ENCODE measurements around the gene RABL3.
A peak's percentile ranks its signal among the peaks of the same experiment; 100 is the strongest.
"Not testable (repeated sequence)": the region's sequence is repeated elsewhere in the genome, so short reads cannot be mapped to it uniquely, and the experiment has no call there.

Gene RABL3, protein sequence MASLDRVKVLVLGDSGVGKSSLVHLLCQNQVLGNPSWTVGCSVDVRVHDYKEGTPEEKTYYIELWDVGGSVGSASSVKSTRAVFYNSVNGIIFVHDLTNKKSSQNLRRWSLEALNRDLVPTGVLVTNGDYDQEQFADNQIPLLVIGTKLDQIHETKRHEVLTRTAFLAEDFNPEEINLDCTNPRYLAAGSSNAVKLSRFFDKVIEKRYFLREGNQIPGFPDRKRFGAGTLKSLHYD

DNA sequence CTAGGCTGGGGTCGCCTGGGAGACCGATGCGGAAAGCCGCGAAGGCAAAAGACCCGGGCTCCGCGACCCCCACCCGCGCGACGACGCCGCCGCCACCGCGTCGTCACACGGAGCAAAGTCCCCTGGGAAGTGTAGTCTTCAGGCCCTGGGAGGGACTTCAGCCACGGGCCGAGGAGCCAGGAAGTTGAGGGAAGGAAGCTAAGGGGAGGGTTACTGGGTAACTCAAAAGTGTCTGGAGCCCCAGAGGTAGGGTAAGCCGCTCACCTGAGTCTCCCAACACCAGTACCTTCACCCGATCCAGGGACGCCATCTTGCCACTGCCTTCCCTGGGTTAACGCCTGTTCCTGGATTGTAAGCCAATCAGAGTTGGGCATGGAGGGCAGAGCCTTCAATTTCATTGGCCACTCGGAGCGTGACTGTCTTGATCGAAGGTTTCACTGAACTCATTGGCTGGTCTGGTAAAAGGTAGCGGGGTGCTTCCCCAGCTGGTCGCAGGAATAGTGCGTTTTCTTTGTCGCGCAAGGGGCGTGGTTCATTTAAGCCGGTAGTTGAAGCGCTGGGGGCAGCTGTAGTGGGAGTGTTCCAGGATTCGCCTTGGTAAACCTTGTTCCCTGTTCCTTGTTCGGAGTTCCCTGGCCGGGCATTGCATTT lies at the start of gene RABL3, which contains the start of gene GTF2E1:
RABL3 (minus strand) TSS at position 319 of the 651 bp plus-strand sequence; CDS start at position 310, 9 bp downstream.
GTF2E1 (plus strand) TSS at position 547 of the 651 bp plus-strand sequence. CDS start 7,809 bp downstream, outside the sequence.
- DNase-seq (ENCODE audit: low read depth), result peak; percentile 99

GRCh38 chr3:120791913-120792312 lies 49.6 kb upstream of the RABL3 start:
- DNase-seq (ENCODE audit: low read depth), result no peak

DNA sequence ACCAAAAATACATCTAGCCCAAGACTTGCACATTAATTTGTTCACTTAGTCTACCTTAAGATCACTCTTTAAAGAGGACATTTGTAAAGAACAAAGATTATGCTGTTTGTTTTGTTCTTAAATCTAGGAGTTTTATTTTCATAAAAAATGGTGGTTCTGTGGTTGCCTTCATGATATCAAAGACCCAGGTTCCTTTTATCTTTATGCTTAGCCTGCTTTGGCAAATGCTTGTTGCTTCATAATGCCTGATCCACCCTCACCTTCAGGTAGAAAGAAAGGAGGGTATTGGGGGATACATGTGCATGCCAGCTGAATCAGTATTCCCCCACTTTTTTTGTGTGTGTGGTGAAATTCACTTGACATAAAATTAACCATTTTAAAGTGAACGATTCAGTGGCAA lies 48.7 kb upstream of the RABL3 start:
- DNase-seq (ENCODE audit: low read depth), result no peak

DNA sequence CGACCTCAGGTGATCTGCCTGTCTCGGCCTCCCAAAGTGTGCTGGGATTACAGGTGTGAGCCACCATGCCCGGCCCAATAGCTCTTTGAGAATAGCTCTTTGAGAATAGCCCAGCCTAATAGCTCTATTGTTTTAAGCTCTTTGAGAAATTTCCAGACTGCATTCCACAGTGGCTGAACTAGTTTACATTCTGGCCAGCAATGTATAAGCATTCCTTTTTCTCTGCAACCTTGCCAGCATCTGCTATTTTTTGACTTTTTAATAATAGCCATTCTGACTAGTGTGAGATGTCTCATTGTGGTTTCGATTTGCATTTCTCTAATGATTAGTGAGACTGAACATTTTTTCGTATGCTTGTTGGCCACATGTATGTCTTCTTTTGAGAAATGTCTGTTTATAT lies 43.5 kb upstream of the RABL3 start:
- DNase-seq (ENCODE audit: low read depth), result not testable (repeated sequence)

DNA sequence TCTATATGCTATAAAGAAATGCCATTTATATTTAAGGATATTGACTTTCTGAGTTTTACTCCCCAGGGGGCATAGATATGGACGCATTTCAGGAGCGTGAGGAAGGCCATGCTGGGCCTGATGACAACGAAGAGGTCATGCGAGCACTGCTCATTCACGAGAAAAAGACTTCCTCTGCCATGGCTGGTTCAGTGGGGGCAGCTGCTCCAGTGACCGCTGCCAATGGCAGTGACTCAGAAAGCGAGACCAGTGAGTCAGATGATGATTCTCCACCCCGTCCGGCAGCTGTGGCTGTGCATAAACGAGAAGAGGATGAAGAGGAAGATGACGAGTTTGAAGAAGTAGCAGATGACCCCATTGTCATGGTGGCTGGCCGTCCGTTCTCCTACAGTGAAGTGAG lies 38.7 kb upstream of the RABL3 start:
- DNase-seq (ENCODE audit: low read depth), result peak; percentile 44

- DNase-seq (ENCODE audit: low read depth), result no peak
These were observed 36.5 kb upstream of the RABL3 start for GRCh38 chr3:120778776-120779175.

GRCh38 chr3:120775411-120775810 lies 33.1 kb upstream of the RABL3 start:
- DNase-seq (ENCODE audit: low read depth), result no peak

GRCh38 chr3:120773932-120774331 lies 31.6 kb upstream of the RABL3 start:
- no peak for DNase-seq (ENCODE audit: low read depth)

- no peak for DNase-seq (ENCODE audit: low read depth)
These were observed 29.8 kb upstream of the RABL3 start for GRCh38 chr3:120772081-120772480.

DNA sequence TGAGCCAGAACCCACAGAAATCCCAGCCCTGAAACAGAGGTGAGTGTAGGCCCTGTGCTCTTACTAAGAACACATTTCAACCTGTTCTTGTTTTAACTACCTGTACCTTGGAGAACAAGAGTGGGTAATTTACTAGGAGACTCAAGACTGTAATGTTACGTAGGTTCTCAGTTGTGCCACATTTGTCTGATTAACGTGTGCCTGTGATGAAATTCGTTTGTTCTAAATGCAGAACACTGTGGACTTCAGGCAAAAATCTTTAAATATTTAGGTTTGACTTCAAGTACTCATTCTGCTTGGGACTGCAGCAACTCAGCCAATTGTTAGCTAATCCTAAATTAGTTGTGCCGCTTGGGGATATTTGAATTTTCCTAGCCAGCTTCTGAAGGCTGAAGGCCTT lies 28.6 kb upstream of the RABL3 start:
- DNase-seq (ENCODE audit: low read depth), result no peak

DNA sequence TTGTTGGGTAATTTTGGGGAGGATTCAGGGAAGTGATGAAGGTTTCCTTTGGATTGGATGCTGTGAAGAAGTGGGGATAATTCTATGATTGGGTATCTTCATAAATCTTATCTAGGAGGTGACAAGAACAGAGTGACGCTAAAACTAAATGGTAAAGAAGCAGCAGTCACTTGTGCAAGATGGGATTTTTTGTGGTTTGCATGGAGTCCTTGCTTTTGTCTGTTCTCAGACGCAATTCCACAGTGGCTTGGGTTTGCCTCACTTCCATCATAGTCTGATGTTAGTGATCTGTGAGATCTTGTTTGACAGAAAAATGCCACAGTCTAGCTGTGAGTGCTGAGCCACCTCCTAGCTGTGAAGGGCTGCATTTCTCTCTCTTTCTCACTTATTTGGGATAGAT lies 27.1 kb upstream of the RABL3 start:
- no peak for DNase-seq (ENCODE audit: low read depth)

DNA sequence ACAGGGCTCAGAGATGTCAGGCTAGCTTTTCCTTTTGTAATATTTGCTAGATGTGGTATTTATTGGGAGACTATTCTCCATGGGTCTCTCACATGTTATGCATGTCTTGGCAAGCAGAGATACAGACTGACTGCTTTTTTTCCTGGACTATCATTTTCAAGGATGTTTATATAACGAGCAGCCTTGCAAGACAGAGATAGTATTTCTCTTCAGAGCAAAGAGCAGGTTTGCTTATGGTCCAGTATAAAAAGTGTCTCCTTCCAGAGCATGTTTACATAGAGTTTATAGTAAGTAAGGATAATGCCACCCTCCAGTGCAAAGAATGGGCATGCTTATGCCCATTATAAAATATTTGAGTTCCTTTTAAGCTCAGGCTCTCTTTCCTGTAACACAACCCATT lies 24.8 kb upstream of the RABL3 start:
- no peak for DNase-seq (ENCODE audit: low read depth)

GRCh38 chr3:120766576-120766975 lies 24.3 kb upstream of the RABL3 start:
- no peak for DNase-seq (ENCODE audit: low read depth)

GRCh38 chr3:120765830-120766493 lies 23.6 kb upstream of the RABL3 start:
- no peak for DNase-seq (ENCODE audit: low read depth)

- no peak for DNase-seq (ENCODE audit: low read depth)
These were observed 21.9 kb upstream of the RABL3 start for GRCh38 chr3:120764206-120764605.

GRCh38 chr3:120763601-120764000 lies 21.3 kb upstream of the RABL3 start:
- no peak for DNase-seq (ENCODE audit: low read depth)

- no peak for DNase-seq (ENCODE audit: low read depth)
These were observed 20.3 kb upstream of the RABL3 start for GRCh38 chr3:120762615-120763014.

DNA sequence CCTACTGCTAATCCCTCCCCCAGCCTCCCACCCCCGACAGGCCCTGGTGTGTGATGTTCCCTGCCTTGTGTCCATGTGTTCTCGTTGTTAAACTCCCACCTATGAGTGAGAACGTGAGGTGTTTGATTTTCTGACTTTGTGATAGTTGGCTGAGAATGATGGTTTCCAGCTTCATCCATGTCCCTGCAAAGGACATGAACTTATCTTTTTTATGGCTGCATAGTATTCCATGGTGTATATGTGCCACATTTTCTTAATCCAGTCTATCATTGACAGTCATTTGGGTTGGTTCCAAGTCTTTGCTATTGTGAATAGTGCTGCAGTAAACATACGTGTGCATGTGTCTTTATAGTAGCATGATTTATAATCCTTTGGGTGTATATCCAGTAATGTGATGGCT lies 16.2 kb upstream of the RABL3 start:
- not testable (repeated sequence) for DNase-seq (ENCODE audit: low read depth)

DNA sequence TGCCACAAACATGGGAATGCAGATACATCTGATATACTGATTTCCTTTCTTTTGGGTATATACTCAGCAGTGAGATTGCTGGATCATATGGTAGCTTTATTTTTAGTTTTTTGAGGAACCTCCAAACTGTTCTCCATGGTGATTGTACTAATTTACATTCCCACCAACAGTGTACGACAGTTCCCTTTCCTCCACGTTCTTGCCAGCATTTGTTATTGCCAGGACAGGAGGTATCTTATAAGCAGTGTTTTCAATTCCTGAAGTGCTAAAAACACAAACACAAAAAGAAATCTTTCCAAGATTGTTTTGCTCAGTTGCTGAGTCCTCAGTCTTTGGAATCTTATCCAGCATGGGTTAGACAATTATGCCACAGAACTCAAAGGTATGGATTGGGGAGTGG lies 13.7 kb upstream of the RABL3 start:
- no peak for DNase-seq (ENCODE audit: low read depth)

DNA sequence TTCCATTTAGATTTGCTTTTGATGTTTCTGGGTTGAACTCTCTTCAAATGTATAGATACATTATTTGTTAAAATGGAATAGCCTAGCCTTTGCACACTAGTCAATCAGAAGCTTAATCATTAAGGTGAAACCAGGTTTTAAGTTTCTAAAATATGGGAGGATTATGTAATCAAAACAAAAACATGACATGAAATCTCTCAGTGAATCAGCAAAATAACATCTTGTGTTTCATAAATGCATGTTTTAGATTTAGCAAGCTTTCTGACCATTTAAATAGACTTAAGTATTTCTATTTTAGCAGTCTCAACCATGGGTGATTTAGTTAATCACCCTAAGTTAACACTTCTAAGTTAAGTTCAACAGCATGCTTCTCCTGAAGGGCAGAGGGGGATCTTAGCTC lies 11.5 kb upstream of the RABL3 start:
- DNase-seq (ENCODE audit: low read depth), result no peak

GRCh38 chr3:120752865-120753264 lies 10.5 kb upstream of the RABL3 start:
- DNase-seq (ENCODE audit: low read depth), result no peak

GRCh38 chr3:120752230-120752629 lies 9.9 kb upstream of the RABL3 start:
- DNase-seq (ENCODE audit: low read depth), result no peak

DNA sequence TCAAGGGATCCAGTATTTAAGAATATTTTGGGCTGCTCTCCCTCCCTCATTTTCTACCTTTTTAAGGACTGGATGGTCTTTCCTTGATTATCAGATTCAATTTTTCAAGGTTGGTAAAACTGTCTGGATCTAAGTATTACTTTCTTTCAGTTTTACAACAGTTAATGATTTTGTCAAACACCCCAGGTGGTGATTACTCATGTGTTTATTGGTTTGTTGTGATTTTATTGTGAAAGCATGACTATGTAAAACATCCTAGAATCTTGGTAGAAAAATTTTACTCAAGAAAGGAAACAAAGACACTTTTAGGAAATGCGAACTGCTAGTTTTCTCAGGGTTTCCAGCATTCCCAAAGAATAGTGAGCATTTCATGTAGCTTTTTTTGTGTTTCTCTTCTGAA lies 7.5 kb upstream of the RABL3 start:
- DNase-seq (ENCODE audit: low read depth), result no peak
